DMS 273 (cell line): ENCODE measurements around the gene SLFN12.
"Not testable (repeated sequence)": the region's sequence is repeated elsewhere in the genome, so short reads cannot be mapped to it uniquely, and the experiment has no call there.

Experiments used
- DNase-seq: peaks from one replicate; lab custom pipeline; 2025; ENCODE audit not compliant: unreplicated experiment; lab: John Stamatoyannopoulos, UW

SLFN12 gene

GRCh38 chr17:35414247-35414646 lies 18.1 kb downstream of the SLFN12 start:
- DNase-seq, result no peak

- no peak for DNase-seq
Observed at GRCh38 chr17:35407531-35407930, 24.8 kb downstream of the SLFN12 start.

GRCh38 chr17:35406568-35406967 lies 25.7 kb downstream of the SLFN12 start:
- no peak for DNase-seq

GRCh38 chr17:35404360-35404759 lies 27.9 kb downstream of the SLFN12 start:
- no peak for DNase-seq

- DNase-seq, result not testable (repeated sequence)
Observed at GRCh38 chr17:35393783-35394182, 38.5 kb downstream of the SLFN12 start.

- no peak for DNase-seq
Observed at GRCh38 chr17:35390663-35391062, 41.6 kb downstream of the SLFN12 start.

- no peak for DNase-seq
Observed at GRCh38 chr17:35390156-35390555, 42.1 kb downstream of the SLFN12 start.

GRCh38 chr17:35387496-35387895 lies 44.8 kb downstream of the SLFN12 start:
- DNase-seq, result no peak

- no peak for DNase-seq
Observed at GRCh38 chr17:35377706-35378105, 54.6 kb downstream of the SLFN12 start.

- no peak for DNase-seq
Observed at GRCh38 chr17:35377068-35377467, 55.2 kb downstream of the SLFN12 start.

- DNase-seq, result no peak
Observed at GRCh38 chr17:35376245-35376644, 56.1 kb downstream of the SLFN12 start.

GRCh38 chr17:35374766-35375344 lies 57.4 kb downstream of the SLFN12 start:
- DNase-seq, result peak; percentile 32

GRCh38 chr17:35373984-35374765 lies 58.1 kb downstream of the SLFN12 start:
- peak; percentile 67 for DNase-seq

- peak; percentile 81 for DNase-seq
Observed at GRCh38 chr17:35373534-35373983, 58.7 kb downstream of the SLFN12 start, which contains the start of gene SLFN11. SLFN11 (minus strand) TSS chr17:35373621; CDS start chr17:35363807, 9,814 bp downstream.

GRCh38 chr17:35372846-35373533 lies 59.3 kb downstream of the SLFN12 start:
- peak; percentile 37 for DNase-seq

GRCh38 chr17:35371934-35372333 lies 60.4 kb downstream of the SLFN12 start:
- DNase-seq, result no peak

- no peak for DNase-seq
Observed at GRCh38 chr17:35368081-35368830, 64.0 kb downstream of the SLFN12 start.

GRCh38 chr17:35361027-35361426 lies 71.3 kb downstream of the SLFN12 start:
- no peak for DNase-seq
